GM12878 (cell line): Measurements from ENCODE around the gene LRP3. TPM values are rescaled to one million over a fixed set of nuclear protein-coding genes. Genes with fewer than 3 reads are reported as not detected.

ENCODE experiments used
- ATAC-seq: fragments of 200-7000 bp; cut with Tn5 transposase; 3 replicates; pipeline ENCODE4 v1.9.1; 2020; ENCODE audit warnings: mild to moderate bottlenecking, moderate library complexity
- BruUV-seq: library from RNA; stranded (reverse); fragments of 400-500 nt; replicated peaks from 2 replicates; lab custom pipeline; 2021; lab: Mats Ljungman, UMichigan
- CTCF ChIA-PET: fragments of 300-600 bp; sonication (Branson Sonifier 250); formaldehyde crosslinking; extraction: SDS; loops from one replicate; lab custom pipeline; 2021; ENCODE audit warnings: inconsistent platforms; lab: Yijun Ruan, JAX
- POLR2A ChIA-PET: fragments of 350-600 bp; formaldehyde crosslinking; extraction: SDS; loops from one replicate; lab custom pipeline; 2021; ENCODE audit warnings: inconsistent platforms; lab: Charles Lee
- RAD21 ChIA-PET: fragments of 300-600 bp; sonication (Branson Sonifier 250); formaldehyde crosslinking; loops from one replicate; lab custom pipeline; 2023; ENCODE audit warnings: antibody characterized with exemption; ENCODE audit not compliant: unreplicated experiment; lab: Charles Lee
- SMC1A ChIA-PET: fragments of 300-600 bp; sonication (Branson Sonifier 250); formaldehyde crosslinking; loops from one replicate; lab custom pipeline; 2023; ENCODE audit not compliant: unreplicated experiment, uncharacterized antibody; lab: Charles Lee
- DNase-seq: peaks from one replicate; pipeline ENCODE4 v3.0.0-alpha.2; 2011; ENCODE audit warnings: low read depth, low spot score
- FAIRE-seq: peaks from 3 replicates; lab custom pipeline; 2011; peaks lifted over from hg19 to GRCh38; lab: Jason Lieb, UNC
- H2AFZ ChIP-seq: 2 replicates; pipeline ENCODE4 v1.6.0; 2011; ENCODE audit warnings: low read depth, low read length, control low read depth; ENCODE audit not compliant: control insufficient read depth
- H3K27ac ChIP-seq: 2 replicates; pipeline ENCODE4 v1.5.1; 2011; ENCODE audit warnings: control low read depth; ENCODE audit not compliant: control insufficient read depth, insufficient read depth
- H3K27me3 ChIP-seq, 2 experiments: replicated peaks in 1 of 2; 2 replicates each; pipeline versions ENCODE4 v1.6.0 to v1.6.1; 2011; ENCODE audit warnings: low read length in 1 of 2; ENCODE audit not compliant: control insufficient read depth in 2 of 2, insufficient read depth in 2 of 2
- H3K36me3 ChIP-seq, 2 experiments: 2 replicates each; pipeline ENCODE4 v1.5.1; 2011; ENCODE audit warnings: low read length in 1 of 2; ENCODE audit not compliant: control insufficient read depth in 2 of 2, insufficient read depth in 2 of 2
- H3K4me1 ChIP-seq: 2 replicates; pipeline ENCODE4 v1.6.1; 2011; ENCODE audit warnings: mild to moderate bottlenecking, low read length, moderate library complexity, mixed read lengths; ENCODE audit not compliant: control insufficient read depth, insufficient read depth
- H3K4me2 ChIP-seq: 2 replicates; pipeline ENCODE4 v1.6.0; 2011; ENCODE audit warnings: control low read depth; ENCODE audit not compliant: control insufficient read depth, insufficient read depth
- H3K4me3 ChIP-seq: fragments of 200-600 bp; sonication (generic); 2 replicates; pipeline ENCODE4 v1.5.1; 2016
- H3K79me2 ChIP-seq: 2 replicates; pipeline ENCODE4 v1.6.0; 2011; ENCODE audit warnings: low read length; ENCODE audit not compliant: control insufficient read depth, insufficient read depth
- H3K9ac ChIP-seq: 2 replicates; pipeline ENCODE4 v1.8.0; 2011; ENCODE audit warnings: low read length, control low read depth, mixed read lengths; ENCODE audit not compliant: control insufficient read depth, insufficient read depth
- H3K9me3 ChIP-seq: replicated peaks from 3 replicates; pipeline ENCODE4 v1.5.1; 2011; ENCODE audit warnings: mild to moderate bottlenecking, low read length; ENCODE audit not compliant: control insufficient read depth, insufficient read depth
- H4K20me1 ChIP-seq: 2 replicates; pipeline ENCODE4 v1.6.0; 2011; ENCODE audit not compliant: control insufficient read depth, insufficient read depth
- CBFB ChIP-seq: IDR thresholded peaks from 2 replicates; pipeline ENCODE4 v1.6.1; 2016; ENCODE audit warnings: antibody characterized with exemption, low read depth
- EED ChIP-seq: sonication (generic); IDR thresholded peaks from 2 replicates; pipeline ENCODE4 v1.6.1; 2016; ENCODE audit warnings: antibody characterized with exemption, low read depth
- ESRRA ChIP-seq: IDR thresholded peaks from 2 replicates; pipeline ENCODE4 v1.6.1; 2012; ENCODE audit warnings: mild to moderate bottlenecking, low read length, improper control_type of control experiment
- EZH2 ChIP-seq: IDR thresholded peaks from 2 replicates; pipeline ENCODE4 v1.6.1; 2012; ENCODE audit warnings: low read depth, mild to moderate bottlenecking, control low read depth, inconsistent platforms, low read length, borderline replicate concordance; ENCODE audit not compliant: control insufficient read depth
- KDM1A ChIP-seq: fragments of 200-600 bp; sonication (generic); IDR thresholded peaks from 2 replicates; pipeline ENCODE4 v1.6.1; 2016; ENCODE audit warnings: borderline replicate concordance
- MAX ChIP-seq: IDR thresholded peaks from 2 replicates; pipeline ENCODE4 v1.6.1; 2012; ENCODE audit warnings: low read depth, low read length, improper control_type of control experiment
- NFYB ChIP-seq: IDR thresholded peaks from 2 replicates; pipeline ENCODE4 v1.6.1; 2011; ENCODE audit warnings: low read depth, mild to moderate bottlenecking, low read length, improper control_type of control experiment, moderate library complexity; ENCODE audit not compliant: insufficient read depth
- POLR2A ChIP-seq: IDR thresholded peaks from 2 replicates; pipeline ENCODE4 v1.6.1; 2011; ENCODE audit warnings: low read depth, mild to moderate bottlenecking, low read length
- RAD51 ChIP-seq: fragments of 450-650 bp; IDR thresholded peaks from 2 replicates; pipeline ENCODE4 v1.6.1; 2016; ENCODE audit warnings: moderate library complexity, mild to moderate bottlenecking, inconsistent platforms
- SIX5 ChIP-seq: IDR thresholded peaks from 2 replicates; pipeline ENCODE4 v1.6.1; 2011; ENCODE audit warnings: mild to moderate bottlenecking, low read depth, low read length, moderate library complexity; ENCODE audit not compliant: severe bottlenecking
- TAF1 ChIP-seq: IDR thresholded peaks from 2 replicates; pipeline ENCODE4 v1.6.1; 2011; ENCODE audit warnings: mild to moderate bottlenecking, low read depth, low read length, borderline replicate concordance
- ZNF24 ChIP-seq: fragments of 450-650 bp; IDR thresholded peaks from 2 replicates; pipeline ENCODE4 v1.6.1; 2017; ENCODE audit warnings: antibody characterized with exemption, mild to moderate bottlenecking
- WGBS: methylation state at CpG from one replicate; pipeline ENCODE4 v1.1.6; 2016; ENCODE audit warnings: low lambda C conversion rate; ENCODE audit not compliant: insufficient replicate concordance, insufficient coverage; ENCODE audit errors: missing lambda C conversion rate; 5-methylcytosine and 5-hydroxymethylcytosine counted together
- in situ Hi-C: fragments of 300-500 bp; cut with MboI; formaldehyde crosslinking; loops from 9 replicates; pipeline ENCODE4 v1.14.3; 2018; ENCODE audit warnings: mixed read lengths
- intact Hi-C: fragments of 100-400 bp; cut with micrococcal nuclease; formaldehyde crosslinking; loops from one replicate; pipeline ENCODE4 v1.14.2; 2022; ENCODE audit not compliant: unreplicated experiment
- polyA plus RNA-seq, 11 experiments: library from polyadenylated mRNA; depleted of rRNA in 4 of 11; unstranded in 6 of 11; stranded (reverse) in 5 of 11; fragments of >200 nt; fragmentation: Nextera tagmentation in 4 of 11; fragmentation: Illumina TruSeq in 1 of 11; extraction: Ambion mirVana in 4 of 11; extraction: Trizol in 1 of 11; gene quantifications; 1 replicate in 1 of 11; 2 replicates in 10 of 11; pipeline versions ENCODE4 v1.2.1 to v1.2.3, GENCODE V29; 2011 to 2016; ENCODE audit warnings: inconsistent platforms in 2 of 11, missing spikeins in 2 of 11, low read depth in 1 of 11
- total RNA-seq, 4 experiments: library from RNA; depleted of rRNA in 3 of 4; stranded (reverse); fragments of >200 nt in 3 of 4; fragmentation: Illumina TruSeq in 1 of 4; extraction: Trizol in 1 of 4; gene quantifications; 2 replicates each; pipeline versions ENCODE4 v1.2.1 to v1.2.3, GENCODE V29; 2013 to 2021

Gene LRP3
- total and polyA plus RNA-seq, 10 of the 15 experiments (the other 5 are each of a cell fraction or from before 2014, with no cell fraction given), result 0.12 to 3.2 (median 0.64) TPM; not detected in 2

GRCh38 chr19:33207040-33207620 lies 13.0 kb downstream of the LRP3 start:
- TF ChIP-seq KDM1A, result no peak
- no peak for TF ChIP-seq CBFB
- TF ChIP-seq POLR2A, result no peak
- no peak for TF ChIP-seq SIX5
- no peak for TF ChIP-seq NFYB
- TF ChIP-seq TAF1, result no peak
- no peak for TF ChIP-seq ZNF24
- TF ChIP-seq ESRRA, result no peak
- TF ChIP-seq EED, result no peak
- no peak for TF ChIP-seq MAX
- no peak for TF ChIP-seq RAD51
- no peak for TF ChIP-seq EZH2
- Histone ChIP-seq H3K27me3 (no peaks in the 10 kb centered on the region), H3K9ac (no peak overlapping the region), H2AFZ (no peak overlapping the region), H3K27ac (no peak overlapping the region), H3K36me3 (no peaks in the 10 kb centered on the region), H3K4me1 (no peaks in the 10 kb centered on the region), H3K9me3 (no peaks in the 10 kb centered on the region), H3K4me2 (no peak overlapping the region), H4K20me1 (no peaks in the 10 kb centered on the region), H3K79me2 (no peaks in the 10 kb centered on the region), H3K4me3 (no peak overlapping the region)
- BruUV-seq, result no TSS peak
- no peak for FAIRE-seq
- POLR2A ChIA-PET, result no interaction called here
- no peak for ATAC-seq
- intact Hi-C loops (no loop called here), in situ Hi-C loops (no loop called here)
- SMC1A ChIA-PET, result interaction anchor here (0.6 kb wide), 1 partner anchor 8 kb away, joined by 4 read pairs; no protein-coding TSS in a partner anchor
- CTCF ChIA-PET, result no interaction called here
- RAD21 ChIA-PET, result no interaction called here
- DNase-seq, result no peak
- WGBS, result 52% methylated on average over 31 of the region's 38 CpGs
